Stimulated activated naive B cell treated with anti-CD40 and anti-IgM and Interleukin-4, amounts not matched to agents 10 μg/mL and 1 μg/mL and 100 μg/mL, for 72 hours (primary cell): Measurements from ENCODE around the gene MMGT1.
"Not testable (repeated sequence)": the region's sequence is repeated elsewhere in the genome, so short reads cannot be mapped to it uniquely, and the experiment has no call there.

Source experiments
- ATAC-seq, 2 donors: fragments of 150-1000 bp; cut with Tn5 transposase; replicated peaks; 2 replicates each; pipeline ENCODE4 v1.10.0; 2021; ENCODE audit warnings: moderate library complexity in 1 of 2
- DNase-seq: peaks from one replicate; pipeline ENCODE4 v3.0.0; 2021
- H3K27ac Mint-ChIP-seq: one replicate; pipeline ENCODE4 v1.8.0; 2022; ENCODE audit warnings: mild to moderate bottlenecking, mixed read lengths
- H3K27me3 Mint-ChIP-seq, 2 donors: one replicate each; pipeline ENCODE4 v1.8.0; 2022; ENCODE audit warnings: mixed read lengths in 2 of 2
- H3K36me3 Mint-ChIP-seq, 2 donors: one replicate each; pipeline ENCODE4 v1.8.0; 2022; ENCODE audit warnings: mixed read lengths in 2 of 2, mild to moderate bottlenecking in 1 of 2
- H3K4me1 Mint-ChIP-seq, 2 donors: one replicate each; pipeline ENCODE4 v1.8.0; 2022; ENCODE audit warnings: mixed read lengths in 2 of 2, mild to moderate bottlenecking in 1 of 2
- H3K4me3 Mint-ChIP-seq, 2 donors: one replicate each; pipeline ENCODE4 v1.8.0; 2022; ENCODE audit warnings: mild to moderate bottlenecking in 2 of 2, mixed read lengths in 2 of 2, moderate library complexity in 1 of 2
- H3K9me3 Mint-ChIP-seq, 2 donors: one replicate each; pipeline ENCODE4 v1.8.0; 2022; ENCODE audit warnings: mixed read lengths in 2 of 2, mild to moderate bottlenecking in 1 of 2

The MMGT1 gene

GRCh38 chrX:135977611-135978010, 3.8 kb upstream of the MMGT1 start:
- no peaks in the 10 kb centered on the region for H3K9me3 Mint-ChIP-seq
- DNase-seq (no peak), ATAC-seq (no peak)
- peaks cover 0 to 5% of the 10 kb centered on the region in 2 donors for H3K36me3 Mint-ChIP-seq
- H3K4me1 Mint-ChIP-seq: peaks cover 5 to 18% of the 10 kb centered on the region in 2 donors
- H3K27me3 Mint-ChIP-seq: no peaks in the 10 kb centered on the region
- H3K4me3 Mint-ChIP-seq: no peak overlapping the region
- no peak overlapping the region for H3K27ac Mint-ChIP-seq

- DNase-seq (no peak), ATAC-seq (no peak)
- H3K36me3 Mint-ChIP-seq: peaks cover 0 to 8% of the 10 kb centered on the region in 2 donors
- no peak overlapping the region for H3K4me3 Mint-ChIP-seq
- no peaks in the 10 kb centered on the region for H3K27me3 Mint-ChIP-seq
- peaks cover 7 to 18% of the 10 kb centered on the region in 2 donors for H3K4me1 Mint-ChIP-seq
- no peak overlapping the region for H3K27ac Mint-ChIP-seq
- H3K9me3 Mint-ChIP-seq: no peaks in the 10 kb centered on the region
Measured at GRCh38 chrX:135975421-135975820, 1.6 kb upstream of the MMGT1 start.

DNA sequence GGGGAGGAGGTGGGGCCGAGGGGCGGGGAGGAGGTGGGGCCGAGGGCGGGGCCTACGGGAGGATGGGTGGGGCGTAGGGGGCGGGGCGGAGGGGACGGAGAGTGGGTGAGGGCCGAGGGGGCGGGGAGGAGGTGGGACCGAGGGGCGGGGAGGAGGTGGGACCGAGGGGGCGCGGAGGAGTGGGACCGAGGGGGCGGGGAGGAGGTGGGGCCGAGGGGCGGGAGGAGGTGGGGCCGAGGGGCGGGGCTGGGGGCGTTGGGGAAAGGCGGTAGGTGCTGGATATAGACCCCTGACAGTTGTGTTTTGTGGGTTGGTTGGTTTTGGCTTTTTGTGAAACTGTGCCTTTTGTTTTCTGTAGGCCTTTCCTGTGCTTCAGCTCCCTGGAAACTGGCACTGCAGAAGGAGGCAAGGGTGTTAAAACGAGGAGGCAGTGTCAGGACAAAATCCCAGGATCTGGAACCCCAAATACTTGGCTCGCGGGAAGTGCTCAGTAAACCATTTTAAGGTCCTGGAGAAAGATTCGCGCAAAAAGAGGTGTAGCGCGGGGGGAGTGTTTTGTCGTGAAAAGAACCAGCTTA, 580 bp upstream of the MMGT1 start:
- peak; percentile 14 to 26 for ATAC-seq
- DNase-seq: no peak
- H3K4me3 Mint-ChIP-seq: peak overlapping the region; percentile 75 to 82
- peaks cover 7 to 18% of the 10 kb centered on the region in 2 donors for H3K4me1 Mint-ChIP-seq
- no peak overlapping the region for H3K27ac Mint-ChIP-seq
- H3K36me3 Mint-ChIP-seq: peaks cover 0 to 9% of the 10 kb centered on the region in 2 donors
- no peaks in the 10 kb centered on the region for H3K27me3 Mint-ChIP-seq
- no peaks in the 10 kb centered on the region for H3K9me3 Mint-ChIP-seq

DNA sequence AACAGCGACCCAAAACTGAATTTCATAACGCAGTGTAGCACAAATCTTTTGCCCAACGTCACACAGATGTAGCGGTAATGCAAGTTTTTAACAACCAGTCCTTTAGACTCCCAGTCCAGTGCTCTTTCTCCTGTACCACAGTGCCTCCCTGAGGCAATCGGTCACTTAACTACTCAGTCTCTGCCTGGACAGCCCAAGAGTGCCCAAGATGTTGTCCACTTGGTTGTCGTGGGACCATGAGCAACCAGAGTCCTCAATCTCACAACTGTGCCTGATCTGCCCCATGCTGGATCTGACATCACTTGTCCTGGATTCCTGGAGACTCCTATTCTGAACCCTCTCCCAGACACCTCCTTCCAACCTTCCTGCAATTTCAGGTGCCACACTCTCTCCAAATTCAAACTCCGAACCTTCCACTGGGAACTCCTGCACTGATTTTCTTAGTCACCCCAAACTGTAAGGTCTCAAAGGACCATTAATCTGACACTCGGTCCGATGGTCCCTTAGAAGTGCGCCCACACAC, 702 bp downstream of the MMGT1 start:
- no peak for ATAC-seq
- Mint-ChIP-seq H3K27me3 (no peaks in the 10 kb centered on the region), H3K36me3 (peaks cover 0 to 9% of the 10 kb centered on the region in 2 donors), H3K4me3 (peak overlapping the region; percentile 96 to 98), H3K27ac (peak overlapping the region; percentile 97), H3K4me1 (peaks cover 7 to 18% of the 10 kb centered on the region in 2 donors), H3K9me3 (no peaks in the 10 kb centered on the region)
- DNase-seq: no peak

- Mint-ChIP-seq H3K27me3 (peaks cover 0 to 7% of the 10 kb centered on the region in 2 donors), H3K27ac (no peak overlapping the region), H3K9me3 (no peaks in the 10 kb centered on the region), H3K36me3 (peaks cover 3 to 4% of the 10 kb centered on the region in 2 donors), H3K4me1 (no peaks in the 10 kb centered on the region), H3K4me3 (no peak overlapping the region)
- no peak for ATAC-seq
- no peak for DNase-seq
Measured at GRCh38 chrX:135951291-135951690, 22.5 kb downstream of the MMGT1 start.

- H3K4me3 Mint-ChIP-seq: no peak overlapping the region
- no peaks in the 10 kb centered on the region for H3K27me3 Mint-ChIP-seq
- H3K9me3 Mint-ChIP-seq: peaks cover 0 to 2% of the 10 kb centered on the region in 2 donors
- peaks cover 10 to 29% of the 10 kb centered on the region in 2 donors for H3K36me3 Mint-ChIP-seq
- no peak for ATAC-seq
- no peaks in the 10 kb centered on the region for H3K4me1 Mint-ChIP-seq
- H3K27ac Mint-ChIP-seq: no peak overlapping the region
- DNase-seq: no peak
Measured at GRCh38 chrX:135944486-135944885, 29.3 kb downstream of the MMGT1 start.

GRCh38 chrX:135931644-135932487, 41.9 kb downstream of the MMGT1 start:
- Mint-ChIP-seq H3K36me3 (no peaks in the 10 kb centered on the region), H3K4me1 (no peaks in the 10 kb centered on the region), H3K9me3 (no peaks in the 10 kb centered on the region), H3K4me3 (no peak overlapping the region), H3K27me3 (no peaks in the 10 kb centered on the region), H3K27ac (no peak overlapping the region)
- peak; percentile 12 for DNase-seq
- peak; percentile 50 to 83 for ATAC-seq

DNA sequence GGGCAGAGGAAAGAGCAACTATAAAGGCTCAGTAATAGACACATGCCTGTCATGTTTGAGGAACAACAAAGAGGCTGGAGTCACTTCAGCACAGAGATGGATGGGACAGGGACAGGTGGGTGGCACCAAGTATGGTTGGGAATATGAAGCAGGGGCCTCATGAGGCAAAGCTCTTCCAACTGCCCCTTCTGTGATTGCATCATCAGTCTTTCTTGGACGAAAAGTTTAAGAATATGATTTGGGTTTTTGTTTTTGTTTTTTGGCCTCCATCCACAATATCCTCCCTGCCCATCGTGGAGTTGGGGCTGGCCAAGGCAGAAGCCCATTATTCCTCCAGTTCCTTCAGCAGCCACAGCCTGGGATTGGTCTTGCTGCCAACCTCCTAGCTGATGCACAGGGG, 45.9 kb downstream of the MMGT1 start:
- ATAC-seq: no peak
- no peak overlapping the region for H3K4me3 Mint-ChIP-seq
- no peaks in the 10 kb centered on the region for H3K4me1 Mint-ChIP-seq
- no peak for DNase-seq
- H3K27me3 Mint-ChIP-seq: peaks cover 0 to 5% of the 10 kb centered on the region in 2 donors
- H3K9me3 Mint-ChIP-seq: no peaks in the 10 kb centered on the region
- no peaks in the 10 kb centered on the region for H3K36me3 Mint-ChIP-seq
- H3K27ac Mint-ChIP-seq: no peak overlapping the region

DNA sequence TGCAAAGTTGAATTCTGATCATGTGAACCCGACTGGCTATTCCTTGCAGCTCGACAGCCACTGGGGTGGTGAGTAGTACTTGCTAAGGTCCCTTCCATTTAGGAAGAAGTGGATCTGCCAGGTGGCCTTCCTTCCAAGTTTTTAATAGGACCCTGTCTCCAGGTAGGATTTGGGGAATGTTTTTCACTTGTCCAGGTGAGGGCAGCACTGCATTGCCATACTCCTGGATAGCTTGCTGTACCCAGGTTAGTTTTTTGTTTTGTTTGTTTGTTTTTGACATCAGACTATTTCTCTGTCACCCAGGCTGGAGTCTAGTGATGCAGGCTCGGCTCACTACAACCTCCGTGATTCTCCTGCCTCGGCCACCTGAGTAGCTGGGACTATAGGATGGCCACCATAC, 50.4 kb downstream of the MMGT1 start:
- H3K27me3 Mint-ChIP-seq: peaks cover 0 to 6% of the 10 kb centered on the region in 2 donors
- peaks cover 0 to 2% of the 10 kb centered on the region in 2 donors for H3K4me1 Mint-ChIP-seq
- no peak overlapping the region for H3K4me3 Mint-ChIP-seq
- no peak for ATAC-seq
- H3K9me3 Mint-ChIP-seq: no peaks in the 10 kb centered on the region
- no peaks in the 10 kb centered on the region for H3K36me3 Mint-ChIP-seq
- H3K27ac Mint-ChIP-seq: no peak overlapping the region
- no peak for DNase-seq

GRCh38 chrX:135920516-135920915, 53.3 kb downstream of the MMGT1 start:
- H3K9me3 Mint-ChIP-seq, ATAC-seq, DNase-seq, H3K27ac Mint-ChIP-seq, H3K36me3 Mint-ChIP-seq, H3K4me3 Mint-ChIP-seq, H3K4me1 Mint-ChIP-seq: not testable (repeated sequence)
- H3K27me3 Mint-ChIP-seq: peaks cover 0 to 10% of the 10 kb centered on the region in 2 donors

- Mint-ChIP-seq H3K4me3 (no peak overlapping the region), H3K36me3 (no peaks in the 10 kb centered on the region), H3K4me1 (no peaks in the 10 kb centered on the region), H3K9me3 (no peaks in the 10 kb centered on the region), H3K27me3 (peaks cover 0 to 14% of the 10 kb centered on the region in 2 donors), H3K27ac (no peak overlapping the region)
- no peak for DNase-seq
- no peak for ATAC-seq
Measured at GRCh38 chrX:135914404-135914803, 59.4 kb downstream of the MMGT1 start.
